Chondrocyte (in vitro differentiated cells): ENCODE measurements around the gene CBL. TPM values are rescaled to one million over a fixed set of nuclear protein-coding genes. Genes with fewer than 3 reads are reported as not detected.

Experiments used
- DNase-seq: peaks from one replicate; pipeline ENCODE4 v3.0.0; 2021; ENCODE audit warnings: mixed read lengths, low spot score
- H3K27ac Mint-ChIP-seq: one replicate; pipeline ENCODE4 v1.8.0; 2021; ENCODE audit warnings: mild to moderate bottlenecking, moderate library complexity, mixed read lengths; ENCODE audit not compliant: unreplicated experiment
- H3K27me3 Mint-ChIP-seq: 2 replicates; pipeline ENCODE4 v1.8.0; 2021; ENCODE audit warnings: low read depth, mixed read lengths
- H3K36me3 Mint-ChIP-seq: 2 replicates; pipeline ENCODE4 v1.8.0; 2021; ENCODE audit warnings: low read depth, mixed read lengths
- H3K4me1 Mint-ChIP-seq: 2 replicates; pipeline ENCODE4 v1.8.0; 2021; ENCODE audit warnings: low read depth, mild to moderate bottlenecking, mixed read lengths
- H3K4me3 Mint-ChIP-seq: one replicate; pipeline ENCODE4 v1.8.0; 2021; ENCODE audit warnings: mild to moderate bottlenecking, moderate library complexity, mixed read lengths; ENCODE audit not compliant: unreplicated experiment
- H3K9me3 Mint-ChIP-seq: 2 replicates; pipeline ENCODE4 v1.8.0; 2021; ENCODE audit warnings: low read depth, mixed read lengths
- total RNA-seq: library from RNA; stranded (reverse); gene quantifications from 3 replicates; pipeline ENCODE4 v1.2.1, GENCODE V29; 2021
- TF ChIP-seq, protein P1 (sequence below): fragments of 200-600 bp; sonication (generic); IDR thresholded peaks from 2 replicates; pipeline ENCODE4 v1.5.0; 2021; ENCODE audit warnings: antibody characterized with exemption, mild to moderate bottlenecking, moderate library complexity

The CBL gene
- total RNA-seq, 1 donor from 2014 or later, result 25.8 TPM

DNA sequence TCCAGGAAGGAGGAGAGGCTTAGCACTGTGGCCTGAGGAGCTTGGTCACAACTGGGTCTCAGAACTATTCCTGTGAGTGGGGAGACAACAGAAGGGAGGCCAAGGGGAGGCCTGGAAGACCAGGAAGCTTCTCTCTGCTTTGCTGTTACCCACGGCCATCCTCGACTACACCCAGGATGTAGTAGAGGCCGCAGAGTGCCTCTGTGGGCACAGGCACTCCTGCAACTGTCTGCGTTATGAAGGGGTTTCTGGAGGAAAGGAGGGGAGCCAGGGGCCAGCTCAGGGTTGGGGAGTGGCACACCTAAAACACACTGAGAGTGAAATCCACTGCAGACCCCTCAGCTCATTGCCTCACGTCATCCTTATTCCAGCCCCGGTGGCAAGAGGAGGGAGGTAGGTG is 144.2 kb downstream of the CBL start:
- peak; percentile 33 for DNase-seq
- Mint-ChIP-seq H3K27me3 (peaks cover 29% of the 10 kb centered on the region), H3K9me3 (no peaks in the 10 kb centered on the region), H3K4me1 (peaks cover 11% of the 10 kb centered on the region), H3K27ac (no peak overlapping the region), H3K4me3 (no peak overlapping the region), H3K36me3 (no peaks in the 10 kb centered on the region)
- TF ChIP-seq, protein P1, sequence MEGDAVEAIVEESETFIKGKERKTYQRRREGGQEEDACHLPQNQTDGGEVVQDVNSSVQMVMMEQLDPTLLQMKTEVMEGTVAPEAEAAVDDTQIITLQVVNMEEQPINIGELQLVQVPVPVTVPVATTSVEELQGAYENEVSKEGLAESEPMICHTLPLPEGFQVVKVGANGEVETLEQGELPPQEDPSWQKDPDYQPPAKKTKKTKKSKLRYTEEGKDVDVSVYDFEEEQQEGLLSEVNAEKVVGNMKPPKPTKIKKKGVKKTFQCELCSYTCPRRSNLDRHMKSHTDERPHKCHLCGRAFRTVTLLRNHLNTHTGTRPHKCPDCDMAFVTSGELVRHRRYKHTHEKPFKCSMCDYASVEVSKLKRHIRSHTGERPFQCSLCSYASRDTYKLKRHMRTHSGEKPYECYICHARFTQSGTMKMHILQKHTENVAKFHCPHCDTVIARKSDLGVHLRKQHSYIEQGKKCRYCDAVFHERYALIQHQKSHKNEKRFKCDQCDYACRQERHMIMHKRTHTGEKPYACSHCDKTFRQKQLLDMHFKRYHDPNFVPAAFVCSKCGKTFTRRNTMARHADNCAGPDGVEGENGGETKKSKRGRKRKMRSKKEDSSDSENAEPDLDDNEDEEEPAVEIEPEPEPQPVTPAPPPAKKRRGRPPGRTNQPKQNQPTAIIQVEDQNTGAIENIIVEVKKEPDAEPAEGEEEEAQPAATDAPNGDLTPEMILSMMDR, result no peak

DNA sequence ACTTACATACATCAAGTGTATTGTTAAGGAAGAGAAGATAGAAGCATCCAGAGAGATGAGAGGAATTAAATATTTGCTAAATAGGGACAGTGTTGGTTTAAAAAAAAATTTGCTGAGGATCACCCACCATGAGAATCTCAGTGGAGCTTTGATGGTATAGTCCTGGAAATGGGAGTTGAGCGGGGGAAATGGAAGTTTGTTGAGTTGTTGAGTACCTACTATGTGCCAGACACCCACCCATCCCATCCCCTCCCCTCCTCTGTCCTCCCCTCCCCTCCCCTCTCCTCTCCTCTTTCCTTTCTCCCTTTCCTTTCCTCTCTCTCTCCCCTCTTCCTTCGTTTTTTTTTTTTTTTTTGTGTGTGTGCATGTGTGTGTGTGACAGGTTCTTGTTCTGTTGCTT is 145.1 kb downstream of the CBL start:
- Mint-ChIP-seq H3K4me1 (peaks cover 13% of the 10 kb centered on the region), H3K9me3 (no peaks in the 10 kb centered on the region), H3K27ac (no peak overlapping the region), H3K4me3 (no peak overlapping the region), H3K27me3 (peaks cover 29% of the 10 kb centered on the region), H3K36me3 (no peaks in the 10 kb centered on the region)
- DNase-seq, result no peak
- TF ChIP-seq, protein P1, result no peak

DNA sequence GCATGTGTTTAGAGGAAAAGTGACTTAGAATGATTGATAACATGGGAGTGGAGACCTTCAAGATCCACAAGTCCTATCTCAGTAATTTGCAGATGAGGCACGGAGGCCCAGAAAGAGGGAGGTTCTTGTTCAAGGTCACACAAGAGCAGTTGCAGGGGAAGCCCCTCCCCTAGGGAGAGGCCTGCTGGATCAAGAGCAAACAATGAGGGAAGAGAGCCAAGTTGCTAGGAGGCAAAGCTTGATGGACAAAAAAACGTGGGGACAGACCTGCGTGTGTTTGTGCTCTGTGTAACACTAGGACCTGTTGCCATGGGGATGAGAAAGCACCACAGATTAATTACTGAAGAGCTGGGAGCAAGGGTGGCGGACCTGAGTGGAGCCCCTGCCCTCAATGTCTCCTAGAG is 146.7 kb downstream of the CBL start:
- TF ChIP-seq, protein P1, result no peak
- H3K4me3 Mint-ChIP-seq, result no peak overlapping the region
- peaks cover 4% of the 10 kb centered on the region for H3K36me3 Mint-ChIP-seq
- peaks cover 20% of the 10 kb centered on the region for H3K27me3 Mint-ChIP-seq
- DNase-seq, result peak; percentile 15
- H3K27ac Mint-ChIP-seq, result no peak overlapping the region
- H3K4me1 Mint-ChIP-seq, result peaks cover 7% of the 10 kb centered on the region
- H3K9me3 Mint-ChIP-seq, result no peaks in the 10 kb centered on the region

DNA sequence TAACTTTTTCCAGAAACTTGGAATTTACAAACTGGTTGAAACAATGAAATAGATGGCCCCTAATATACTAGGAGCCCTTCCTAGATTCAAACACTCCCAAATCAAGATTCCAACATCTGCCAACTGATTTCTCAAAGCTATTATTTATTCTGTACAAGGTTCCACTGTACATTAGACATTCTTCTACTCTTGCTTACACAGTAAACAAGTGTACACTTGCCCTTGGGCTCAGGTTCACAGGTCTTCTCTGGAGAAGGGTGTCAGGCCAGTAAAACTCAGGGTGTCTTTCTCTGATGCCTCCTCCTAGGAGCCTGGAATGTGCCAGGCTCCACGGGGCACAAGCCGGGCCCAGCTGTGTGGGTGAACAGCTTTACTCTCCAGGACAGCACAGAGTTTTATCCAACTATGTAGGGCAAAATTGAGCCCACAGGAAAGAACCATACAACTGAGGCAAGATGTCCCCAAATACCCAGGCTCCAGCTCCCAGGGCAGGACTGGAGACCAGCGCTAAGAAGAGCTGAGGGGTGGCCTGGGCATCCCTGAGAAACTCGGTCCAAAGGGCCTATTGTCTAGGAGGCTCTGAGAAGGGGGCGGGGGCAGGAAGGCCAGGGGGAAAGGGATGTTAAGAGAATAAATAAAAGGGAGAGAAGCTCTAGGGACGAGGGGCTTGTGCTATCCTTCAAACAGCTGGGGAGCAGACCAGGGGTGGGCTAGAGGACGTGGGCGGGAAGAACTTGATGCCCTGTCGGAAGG is 149.1 kb downstream of the CBL start:
- H3K9me3 Mint-ChIP-seq, result no peaks in the 10 kb centered on the region
- H3K4me3 Mint-ChIP-seq, result no peak overlapping the region
- H3K27ac Mint-ChIP-seq, result no peak overlapping the region
- peaks cover 8% of the 10 kb centered on the region for H3K36me3 Mint-ChIP-seq
- H3K27me3 Mint-ChIP-seq, result peaks cover 13% of the 10 kb centered on the region
- TF ChIP-seq, protein P1, result no peak
- peaks cover 11% of the 10 kb centered on the region for H3K4me1 Mint-ChIP-seq
- DNase-seq, result no peak

DNA sequence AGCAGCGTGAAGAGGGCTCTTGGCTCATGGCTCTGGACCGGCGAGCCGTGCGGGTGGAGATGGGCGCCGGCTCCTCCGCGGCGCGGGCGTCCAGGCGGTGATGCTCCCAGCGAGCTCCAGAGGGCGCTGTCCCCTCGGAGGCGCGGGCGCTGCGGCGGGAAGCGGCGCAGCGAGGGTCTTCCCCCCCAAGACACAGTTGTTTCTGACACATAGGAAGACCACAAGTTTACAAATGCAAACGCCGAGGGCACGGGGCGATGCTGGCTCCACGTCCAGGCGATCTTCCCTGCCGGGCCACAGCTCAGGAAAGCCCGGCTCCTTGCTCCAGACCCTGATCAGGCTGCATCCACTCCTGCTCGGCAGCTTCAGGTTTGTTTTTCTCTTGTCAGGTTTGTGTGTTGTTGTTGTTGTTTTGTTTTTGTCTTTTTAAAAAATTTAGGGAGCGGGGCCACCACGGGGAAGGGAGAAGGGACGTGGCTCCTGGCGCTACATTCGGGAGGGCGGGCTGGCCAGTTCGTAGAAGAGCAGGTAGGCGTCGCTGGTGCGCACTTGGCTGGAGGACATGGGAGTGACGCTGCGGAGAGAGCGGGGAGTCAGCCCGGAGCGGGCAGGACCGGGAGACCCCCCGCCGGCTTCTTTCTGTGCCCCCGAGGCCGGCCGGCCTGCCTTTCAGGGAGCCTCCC is 150.4 kb downstream of the CBL start:
- H3K4me1 Mint-ChIP-seq, result peaks cover 21% of the 10 kb centered on the region
- H3K9me3 Mint-ChIP-seq, result no peaks in the 10 kb centered on the region
- DNase-seq, result peak; percentile 94
- peaks cover 8% of the 10 kb centered on the region for H3K36me3 Mint-ChIP-seq
- no peak overlapping the region for H3K27ac Mint-ChIP-seq
- H3K27me3 Mint-ChIP-seq, result peaks cover 10% of the 10 kb centered on the region
- TF ChIP-seq, protein P1, result peak; percentile 98
- H3K4me3 Mint-ChIP-seq, result peak overlapping the region; percentile 85
